GM21390 (cell line): ENCODE results near the gene STX4.

Source experiments
- ATAC-seq: cut with Tn5 transposase; IDR thresholded peaks from one replicate; pipeline ENCODE4 v1.9.1; 2021; ENCODE audit not compliant: unreplicated experiment

The STX4 gene

DNA sequence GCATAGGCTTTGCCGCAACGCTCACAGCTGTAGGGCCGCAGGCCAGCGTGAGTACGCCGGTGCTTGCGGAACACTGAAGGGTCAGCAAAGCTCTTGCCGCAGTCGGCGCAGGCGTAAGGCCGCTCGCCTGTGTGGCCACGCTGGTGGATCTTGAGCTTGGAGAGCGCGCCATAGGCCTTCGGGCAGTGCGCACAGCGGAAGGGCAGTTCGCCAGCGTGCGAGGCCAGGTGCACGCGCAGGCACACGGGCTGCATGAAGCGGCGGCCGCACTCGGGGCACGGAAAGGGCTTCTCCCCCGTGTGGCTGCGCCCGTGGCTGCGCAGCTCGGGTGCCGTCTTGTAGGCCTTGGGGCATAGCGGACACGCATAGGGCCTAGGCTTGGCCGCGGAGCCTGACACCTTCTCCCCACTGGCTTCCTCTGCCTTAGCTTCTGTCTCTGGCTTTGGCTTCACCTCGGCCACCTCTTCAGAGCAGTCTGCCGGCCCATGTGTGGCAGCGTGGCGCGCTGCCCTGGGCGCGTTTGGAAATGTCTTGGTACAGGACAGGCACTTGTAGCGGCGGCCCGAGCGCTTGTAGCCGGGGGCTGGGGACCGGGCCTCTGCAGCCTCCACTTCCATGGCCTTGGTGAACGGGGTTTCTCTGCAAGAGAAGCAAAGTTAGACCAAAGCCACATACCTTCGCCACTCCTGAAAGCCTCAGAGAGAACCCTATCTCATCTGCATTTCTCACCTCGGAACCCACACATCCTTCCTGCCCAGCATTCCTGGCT, 30.7 kb downstream of the STX4 start:
- no peak for ATAC-seq

DNA sequence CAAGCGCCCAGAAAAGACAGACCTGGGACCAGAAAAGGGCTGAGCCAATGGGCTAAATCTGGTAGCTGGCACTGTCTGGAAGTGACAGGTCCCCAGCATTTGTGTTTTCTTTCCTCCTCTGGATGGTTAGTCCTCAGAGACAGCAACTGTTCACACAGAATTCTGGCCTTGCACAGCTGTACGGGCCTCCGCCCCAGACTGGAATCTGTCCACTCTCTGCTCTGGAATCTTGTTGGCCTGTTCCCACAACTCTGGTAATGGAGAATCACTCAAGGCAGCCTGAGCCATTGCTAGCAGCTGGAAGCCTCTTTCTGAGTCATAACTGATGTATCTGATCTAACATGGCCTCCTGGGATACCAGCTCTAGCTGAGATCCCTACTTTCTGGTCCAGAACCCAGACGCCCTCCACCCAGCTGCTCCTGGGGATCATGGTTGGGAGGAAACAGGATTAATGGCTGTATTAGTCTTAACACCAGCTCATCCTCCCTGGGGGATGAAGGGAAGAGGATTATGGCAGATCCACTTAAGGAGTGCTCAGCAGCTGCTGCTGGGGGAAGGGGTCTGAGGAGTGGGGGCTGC, 31.6 kb downstream of the STX4 start:
- ATAC-seq = no peak

DNA sequence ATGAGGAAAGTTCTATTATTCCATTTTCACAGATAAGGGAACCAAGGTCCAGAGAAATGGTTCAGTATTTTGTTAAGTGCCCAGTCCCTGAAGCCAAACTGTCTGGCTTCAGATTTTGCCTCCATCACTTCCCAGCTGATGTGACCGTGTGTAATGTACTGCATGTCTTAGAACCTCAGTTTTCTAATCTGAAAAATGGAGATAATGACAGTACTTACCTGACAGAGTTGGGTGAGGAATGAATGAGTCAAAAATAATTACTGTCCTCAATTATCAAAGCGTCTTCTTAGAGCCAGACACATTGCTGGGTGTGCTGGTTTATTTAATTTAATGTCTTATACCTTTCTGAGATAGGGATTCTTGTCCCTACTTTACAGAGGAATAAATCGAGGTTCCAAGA, 34.0 kb downstream of the STX4 start:
- ATAC-seq = no peak

DNA sequence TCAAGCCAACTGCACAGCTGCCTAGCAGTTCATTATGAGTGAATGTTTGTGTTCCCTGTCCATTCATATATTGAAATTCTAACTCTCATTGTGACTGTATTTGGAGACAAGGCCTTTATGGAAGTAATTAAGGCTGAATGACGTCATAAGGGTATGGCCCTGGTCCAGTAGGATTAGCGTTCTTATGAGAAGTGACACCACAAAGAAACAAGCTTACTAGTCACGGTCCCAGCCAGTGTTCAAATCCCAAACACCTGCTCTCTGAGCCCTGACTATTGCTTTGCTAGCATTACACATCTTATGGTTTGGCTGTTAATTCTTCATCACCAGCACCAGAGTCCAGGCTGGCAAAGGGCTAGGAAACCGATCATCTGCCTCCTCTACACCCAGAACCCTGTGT, 38.5 kb downstream of the STX4 start:
- ATAC-seq = no peak

DNA sequence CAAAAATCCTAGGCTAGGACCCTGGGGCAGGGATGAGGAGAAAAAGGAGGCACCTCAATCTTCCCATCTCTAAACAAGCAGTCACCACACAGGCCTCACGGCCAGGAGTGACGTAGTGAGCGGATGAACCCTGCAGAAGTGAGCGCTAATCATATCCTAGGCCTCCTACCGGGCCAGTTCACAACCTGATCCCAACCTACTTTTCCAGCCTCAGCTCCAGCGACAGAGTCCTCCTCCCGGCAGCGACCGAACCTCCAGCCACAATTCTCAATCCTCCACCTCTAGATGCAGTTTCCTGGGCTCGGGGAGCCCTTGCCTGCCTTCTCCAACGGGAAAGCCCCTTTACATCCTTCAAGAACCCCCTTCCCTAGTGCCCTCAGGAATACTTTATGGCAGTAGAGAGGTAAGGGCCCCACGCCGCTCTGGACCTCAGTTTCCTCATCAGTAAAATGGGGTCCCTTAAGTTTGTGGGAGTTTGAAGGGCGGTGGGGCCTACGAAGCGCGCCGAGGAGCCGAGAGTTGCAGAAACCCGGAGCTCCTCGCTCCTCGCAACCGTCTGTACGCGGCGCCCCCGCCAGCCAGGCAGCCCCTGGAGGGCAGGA, 39.3 kb downstream of the STX4 start:
- ATAC-seq = no peak

DNA sequence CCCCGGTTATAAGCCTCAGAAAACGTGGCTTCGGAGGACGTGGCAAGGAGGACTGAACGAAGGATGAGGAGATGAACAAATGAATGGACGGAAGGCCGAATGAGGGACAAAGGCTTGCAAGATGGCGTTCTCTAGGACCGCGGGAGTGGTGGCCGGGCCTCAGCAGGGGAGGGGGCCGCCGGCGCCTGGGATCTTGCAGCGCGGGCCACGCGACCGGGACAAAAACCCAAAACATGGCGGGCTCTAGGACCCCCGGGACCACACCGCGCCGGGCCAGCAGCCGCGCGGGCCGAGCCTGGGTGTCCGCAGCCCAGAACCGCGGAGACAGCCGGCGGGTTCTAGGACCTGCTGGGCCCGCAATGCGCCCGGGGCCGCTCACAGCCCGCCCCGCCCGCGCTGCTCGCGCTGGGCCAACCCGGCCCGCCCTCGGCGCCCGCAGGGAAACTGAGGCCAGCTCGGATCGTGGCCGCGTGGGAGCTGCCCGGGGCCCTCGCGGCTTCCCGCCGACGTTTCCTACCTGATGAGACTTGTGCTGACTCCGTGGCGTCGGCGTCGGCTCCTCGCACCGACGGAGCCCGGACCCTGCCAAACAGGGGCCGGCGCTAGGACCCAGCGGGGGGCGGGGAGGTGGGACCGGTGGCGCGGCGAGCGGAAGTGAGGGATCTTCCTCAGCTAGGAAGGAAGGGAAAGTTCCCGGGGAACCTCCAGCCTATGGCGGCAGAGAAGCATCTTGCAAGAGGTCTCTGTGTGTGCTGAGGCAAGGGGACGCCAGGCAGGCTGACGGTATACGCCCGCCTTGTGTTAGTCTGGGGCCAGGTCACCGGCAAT, 40.0 kb downstream of the STX4 start:
- ATAC-seq = peak; percentile 49

DNA sequence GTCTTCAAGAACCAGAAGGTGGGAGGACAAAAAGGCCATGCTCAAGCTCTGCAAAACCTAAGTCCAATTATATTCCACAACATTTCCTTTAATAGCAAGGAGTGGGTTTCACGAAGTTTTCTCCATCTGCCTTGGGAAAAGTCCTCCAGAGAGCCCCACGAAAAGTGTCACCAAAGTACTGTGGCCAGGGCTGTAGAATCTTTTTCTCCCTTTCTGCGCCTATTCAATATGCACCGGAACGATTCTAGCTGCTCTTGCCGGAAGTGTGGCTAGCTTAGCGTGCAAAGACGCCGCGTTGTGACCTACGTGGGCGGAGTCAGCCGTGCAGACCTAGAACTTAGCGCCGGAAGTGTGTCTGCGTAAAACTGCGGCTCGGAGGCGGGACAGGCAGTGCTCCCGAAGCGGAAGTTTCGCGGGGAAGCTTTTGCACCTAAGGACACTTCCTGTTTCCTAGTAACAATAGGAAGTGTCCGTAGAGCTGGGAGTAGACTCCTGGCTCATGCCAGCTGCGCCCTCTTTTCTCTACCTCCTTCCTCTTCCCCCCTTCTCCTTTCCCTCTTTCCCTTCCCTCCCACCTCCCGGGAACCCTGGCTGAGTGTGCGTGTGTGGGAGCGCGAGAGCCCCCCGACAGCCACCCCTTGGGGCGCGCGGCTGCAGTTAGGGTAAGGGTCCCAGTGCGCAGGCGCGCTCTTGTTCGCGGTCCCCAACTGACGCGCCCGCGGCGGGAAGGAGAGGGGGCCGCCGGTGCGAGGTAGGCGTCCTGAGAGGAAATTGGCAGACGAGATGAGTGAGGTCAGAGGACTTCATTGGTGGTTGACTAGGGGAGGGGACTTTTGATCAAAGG, 40.8 kb downstream of the STX4 start, which contains the start of the genes ZNF646 and ZNF668:
TSS of gene ZNF646 (plus strand) at position 453 of the 844 bp plus-strand sequence. CDS start 1,903 bp downstream, outside the sequence.
TSS of gene ZNF668 (minus strand) at position 271 of the 844 bp plus-strand sequence. CDS start 9,781 bp downstream, outside the sequence.
- peak; percentile 64 for ATAC-seq

DNA sequence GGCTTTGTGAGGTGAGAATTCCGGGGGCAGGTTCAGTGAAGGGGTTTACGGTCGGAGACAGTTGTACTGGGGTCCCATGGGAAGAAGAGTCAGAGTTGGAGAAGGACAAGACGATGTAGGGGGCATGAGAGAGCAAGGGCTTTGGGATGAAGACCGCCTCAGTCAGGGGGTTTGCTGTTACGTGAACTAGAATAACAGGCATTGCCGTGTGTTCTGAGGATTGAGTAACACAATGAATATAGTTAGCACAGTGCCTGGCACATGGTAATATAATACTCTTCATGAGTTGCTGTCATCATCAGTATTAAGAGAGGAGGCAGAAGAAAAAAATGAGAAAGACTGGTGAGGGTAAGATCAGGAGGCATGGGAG, 41.4 kb downstream of the STX4 start:
- no peak for ATAC-seq

DNA sequence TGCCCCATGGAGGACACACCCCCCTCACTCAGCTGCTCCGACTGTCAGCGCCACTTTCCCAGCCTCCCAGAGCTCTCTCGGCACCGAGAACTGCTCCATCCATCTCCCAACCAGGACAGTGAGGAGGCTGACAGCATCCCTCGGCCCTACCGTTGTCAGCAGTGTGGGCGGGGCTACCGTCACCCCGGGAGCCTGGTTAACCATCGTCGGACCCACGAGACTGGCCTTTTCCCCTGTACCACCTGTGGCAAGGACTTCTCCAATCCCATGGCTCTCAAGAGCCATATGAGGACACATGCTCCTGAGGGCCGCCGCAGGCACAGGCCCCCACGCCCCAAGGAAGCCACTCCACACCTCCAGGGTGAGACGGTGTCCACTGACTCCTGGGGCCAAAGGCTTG, 43.0 kb downstream of the STX4 start:
- ATAC-seq = no peak

DNA sequence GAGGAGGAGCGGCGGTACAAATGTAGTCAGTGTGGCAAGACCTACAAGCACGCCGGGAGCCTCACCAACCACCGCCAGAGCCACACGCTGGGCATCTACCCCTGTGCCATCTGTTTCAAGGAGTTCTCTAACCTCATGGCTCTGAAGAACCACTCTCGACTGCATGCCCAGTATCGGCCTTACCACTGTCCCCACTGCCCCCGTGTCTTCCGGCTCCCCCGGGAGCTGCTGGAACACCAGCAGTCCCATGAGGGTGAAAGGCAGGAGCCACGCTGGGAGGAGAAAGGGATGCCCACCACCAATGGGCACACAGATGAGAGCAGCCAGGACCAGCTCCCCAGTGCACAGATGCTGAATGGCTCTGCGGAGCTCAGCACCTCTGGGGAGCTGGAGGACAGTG, 43.7 kb downstream of the STX4 start:
- no peak for ATAC-seq

DNA sequence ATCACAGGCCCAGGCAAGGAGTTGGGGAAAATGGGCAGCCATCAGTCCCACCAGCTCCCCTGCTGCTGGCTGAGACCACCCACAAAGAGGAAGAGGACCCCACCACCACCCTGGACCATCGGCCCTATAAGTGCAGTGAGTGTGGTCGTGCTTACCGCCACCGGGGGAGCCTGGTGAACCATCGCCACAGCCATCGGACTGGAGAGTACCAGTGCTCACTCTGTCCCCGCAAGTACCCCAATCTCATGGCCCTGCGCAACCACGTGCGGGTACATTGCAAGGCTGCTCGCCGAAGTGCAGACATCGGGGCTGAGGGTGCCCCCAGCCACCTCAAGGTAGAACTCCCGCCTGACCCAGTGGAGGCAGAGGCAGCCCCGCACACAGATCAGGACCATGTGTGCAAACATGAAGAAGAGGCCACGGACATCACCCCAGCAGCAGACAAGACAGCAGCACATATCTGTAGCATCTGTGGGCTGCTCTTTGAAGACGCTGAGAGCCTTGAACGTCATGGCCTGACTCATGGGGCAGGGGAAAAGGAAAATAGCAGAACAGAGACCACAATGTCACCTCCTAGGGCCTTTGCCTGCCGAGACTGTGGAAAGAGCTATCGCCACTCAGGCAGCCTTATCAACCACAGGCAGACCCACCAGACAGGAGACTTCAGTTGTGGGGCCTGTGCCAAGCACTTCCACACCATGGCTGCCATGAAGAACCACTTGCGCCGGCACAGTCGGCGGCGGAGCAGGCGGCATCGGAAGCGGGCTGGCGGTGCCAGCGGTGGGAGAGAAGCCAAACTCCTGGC, 44.4 kb downstream of the STX4 start:
- no peak for ATAC-seq

DNA sequence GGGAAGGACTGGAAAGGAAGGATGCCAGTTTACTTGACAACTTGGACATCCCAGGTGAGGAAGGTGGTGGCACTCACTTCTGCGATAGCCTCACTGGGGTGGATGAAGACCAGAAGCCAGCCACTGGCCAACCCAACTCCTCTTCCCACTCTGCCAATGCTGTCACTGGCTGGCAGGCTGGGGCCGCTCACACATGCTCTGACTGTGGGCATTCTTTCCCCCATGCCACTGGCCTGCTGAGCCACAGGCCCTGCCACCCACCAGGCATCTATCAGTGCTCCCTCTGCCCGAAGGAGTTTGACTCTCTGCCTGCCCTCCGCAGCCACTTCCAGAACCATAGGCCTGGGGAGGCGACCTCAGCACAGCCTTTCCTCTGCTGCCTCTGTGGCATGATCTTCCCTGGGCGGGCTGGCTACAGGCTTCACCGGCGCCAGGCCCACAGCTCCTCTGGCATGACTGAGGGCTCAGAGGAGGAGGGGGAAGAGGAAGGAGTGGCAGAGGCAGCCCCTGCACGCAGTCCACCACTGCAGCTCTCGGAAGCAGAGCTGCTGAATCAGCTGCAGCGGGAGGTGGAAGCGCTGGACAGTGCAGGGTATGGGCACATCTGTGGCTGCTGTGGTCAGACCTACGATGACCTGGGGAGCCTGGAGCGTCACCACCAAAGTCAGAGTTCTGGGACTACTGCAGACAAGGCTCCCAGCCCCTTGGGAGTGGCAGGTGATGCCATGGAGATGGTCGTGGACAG, 45.4 kb downstream of the STX4 start:
- ATAC-seq = no peak

DNA sequence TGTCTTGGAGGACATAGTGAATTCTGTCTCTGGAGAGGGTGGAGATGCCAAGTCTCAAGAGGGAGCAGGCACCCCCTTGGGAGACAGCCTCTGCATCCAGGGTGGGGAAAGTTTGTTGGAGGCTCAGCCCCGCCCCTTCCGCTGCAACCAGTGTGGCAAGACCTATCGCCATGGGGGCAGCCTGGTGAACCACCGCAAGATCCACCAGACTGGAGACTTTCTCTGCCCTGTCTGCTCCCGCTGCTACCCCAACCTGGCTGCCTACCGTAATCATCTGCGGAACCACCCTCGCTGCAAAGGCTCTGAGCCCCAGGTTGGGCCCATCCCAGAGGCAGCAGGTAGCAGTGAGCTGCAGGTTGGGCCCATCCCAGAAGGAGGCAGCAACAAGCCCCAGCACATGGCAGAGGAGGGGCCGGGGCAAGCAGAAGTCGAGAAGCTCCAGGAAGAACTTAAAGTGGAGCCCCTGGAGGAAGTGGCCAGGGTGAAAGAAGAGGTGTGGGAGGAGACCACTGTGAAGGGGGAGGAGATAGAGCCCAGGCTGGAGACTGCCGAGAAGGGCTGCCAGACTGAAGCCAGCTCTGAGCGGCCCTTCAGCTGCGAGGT, 46.1 kb downstream of the STX4 start:
- no peak for ATAC-seq

DNA sequence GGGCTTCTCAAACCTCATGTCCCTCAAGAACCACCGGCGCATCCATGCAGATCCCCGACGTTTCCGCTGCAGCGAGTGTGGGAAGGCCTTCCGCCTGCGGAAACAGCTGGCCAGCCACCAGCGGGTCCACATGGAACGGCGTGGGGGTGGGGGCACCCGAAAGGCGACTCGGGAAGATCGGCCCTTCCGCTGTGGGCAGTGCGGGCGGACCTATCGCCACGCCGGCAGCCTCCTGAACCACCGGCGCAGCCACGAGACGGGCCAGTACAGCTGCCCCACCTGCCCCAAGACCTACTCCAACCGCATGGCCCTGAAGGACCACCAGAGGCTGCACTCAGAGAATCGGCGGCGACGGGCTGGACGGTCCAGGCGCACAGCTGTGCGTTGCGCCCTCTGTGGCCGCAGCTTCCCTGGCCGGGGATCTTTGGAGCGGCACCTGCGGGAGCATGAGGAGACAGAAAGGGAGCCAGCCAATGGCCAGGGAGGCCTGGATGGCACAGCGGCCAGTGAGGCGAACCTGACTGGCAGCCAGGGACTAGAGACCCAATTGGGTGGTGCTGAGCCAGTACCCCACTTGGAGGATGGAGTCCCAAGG, 46.8 kb downstream of the STX4 start:
- ATAC-seq = no peak

DNA sequence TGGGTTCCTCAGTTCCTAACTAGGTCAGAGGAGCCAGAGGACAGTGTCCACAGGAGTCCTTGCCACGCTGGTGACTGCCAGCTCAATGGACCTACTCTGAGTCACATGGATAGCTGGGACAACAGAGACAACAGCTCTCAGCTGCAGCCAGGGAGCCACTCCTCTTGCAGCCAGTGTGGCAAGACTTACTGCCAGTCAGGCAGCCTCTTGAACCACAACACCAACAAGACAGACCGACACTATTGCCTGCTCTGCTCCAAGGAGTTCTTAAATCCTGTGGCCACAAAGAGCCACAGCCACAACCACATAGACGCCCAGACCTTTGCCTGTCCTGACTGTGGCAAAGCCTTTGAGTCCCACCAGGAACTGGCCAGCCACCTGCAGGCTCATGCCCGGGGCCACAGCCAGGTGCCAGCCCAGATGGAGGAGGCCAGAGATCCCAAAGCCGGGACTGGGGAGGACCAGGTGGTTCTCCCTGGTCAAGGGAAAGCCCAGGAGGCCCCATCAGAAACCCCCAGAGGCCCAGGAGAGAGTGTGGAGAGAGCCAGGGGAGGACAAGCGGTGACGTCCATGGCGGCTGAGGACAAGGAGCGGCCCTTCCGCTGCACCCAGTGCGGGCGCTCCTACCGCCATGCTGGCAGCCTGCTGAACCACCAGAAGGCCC, 47.5 kb downstream of the STX4 start:
- no peak for ATAC-seq

DNA sequence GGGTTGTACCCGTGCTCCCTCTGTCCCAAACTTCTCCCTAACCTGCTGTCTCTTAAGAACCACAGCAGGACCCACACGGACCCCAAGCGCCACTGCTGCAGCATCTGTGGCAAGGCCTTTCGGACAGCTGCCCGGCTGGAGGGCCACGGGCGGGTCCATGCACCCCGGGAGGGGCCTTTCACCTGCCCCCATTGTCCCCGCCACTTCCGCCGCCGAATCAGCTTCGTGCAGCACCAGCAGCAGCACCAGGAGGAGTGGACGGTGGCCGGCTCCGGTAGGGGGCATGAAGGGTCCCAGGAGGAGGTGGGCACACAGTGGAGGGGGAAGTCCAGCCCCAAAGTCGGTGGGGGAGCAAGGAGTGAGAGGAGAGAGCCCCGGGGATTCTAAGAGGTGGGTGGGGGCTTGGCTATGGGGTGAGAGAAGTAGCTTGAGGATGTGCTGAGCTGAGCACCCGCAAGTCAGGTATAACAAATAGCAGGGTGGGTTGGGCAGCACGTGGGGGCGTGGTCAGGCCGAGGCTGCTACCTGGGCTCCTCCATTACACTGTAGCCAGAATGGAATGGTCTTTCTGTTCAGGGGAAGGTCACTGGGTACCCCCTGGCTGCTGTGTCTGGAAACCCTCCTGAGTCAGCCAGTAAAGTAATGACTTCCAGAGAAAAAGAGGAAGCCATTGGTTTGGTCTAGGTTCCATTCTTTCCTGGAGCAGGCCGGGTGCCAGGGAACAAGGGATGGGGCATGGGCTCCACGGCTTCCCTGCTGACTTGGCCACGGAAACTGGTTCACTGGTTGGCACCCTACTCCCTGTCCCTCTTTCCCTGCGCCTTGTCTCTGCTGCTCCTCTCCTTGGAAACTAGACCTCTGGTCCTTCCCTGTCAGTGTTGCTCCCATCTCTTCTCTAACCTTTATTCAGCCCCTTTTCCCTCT, 48.3 kb downstream of the STX4 start:
- no peak for ATAC-seq
